Ureter (tissue), 1 donor: ENCODE measurements around the gene CPHXL. TPM values are rescaled to one million over a fixed set of nuclear protein-coding genes. Genes with fewer than 3 reads are reported as not detected.

Experiments
- DNase-seq: peaks from one replicate; pipeline ENCODE4 v3.0.0-alpha.2; 2020; ENCODE audit warnings: low spot score
- total RNA-seq: library from RNA; stranded (reverse); gene quantifications from one replicate; pipeline ENCODE4 v1.2.4, GENCODE V29; 2023
- donor health status: DM: yes; HTN: yes; CAD: no.

CPHXL gene
- total RNA-seq, 1 donor from 2014 or later: not detected

DNA sequence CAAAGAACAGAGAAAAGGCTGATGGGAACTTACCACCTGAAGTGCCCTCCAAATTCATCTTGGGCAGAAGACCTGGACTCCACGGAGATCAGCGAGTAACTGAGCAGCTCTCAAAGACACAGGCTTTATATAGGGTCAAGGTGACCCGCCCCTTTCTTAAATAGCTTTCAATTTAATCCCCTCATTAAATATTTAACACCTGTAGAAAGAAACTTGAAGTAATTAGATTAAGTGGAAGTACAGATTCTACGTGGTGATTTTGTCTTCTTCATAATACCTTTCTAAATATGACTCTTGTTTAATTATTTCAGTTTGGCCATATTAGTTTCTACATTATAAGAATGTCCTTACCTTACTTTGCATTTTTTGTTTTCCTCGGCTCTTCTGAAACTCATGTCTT, 24.9 kb downstream of the CPHXL start, which contains the start of gene DUXB:
TSS of gene DUXB (minus strand) at position 101 of the 400 bp plus-strand sequence. CDS start at position 58, 43 bp downstream.
- DNase-seq: no peak

DNA sequence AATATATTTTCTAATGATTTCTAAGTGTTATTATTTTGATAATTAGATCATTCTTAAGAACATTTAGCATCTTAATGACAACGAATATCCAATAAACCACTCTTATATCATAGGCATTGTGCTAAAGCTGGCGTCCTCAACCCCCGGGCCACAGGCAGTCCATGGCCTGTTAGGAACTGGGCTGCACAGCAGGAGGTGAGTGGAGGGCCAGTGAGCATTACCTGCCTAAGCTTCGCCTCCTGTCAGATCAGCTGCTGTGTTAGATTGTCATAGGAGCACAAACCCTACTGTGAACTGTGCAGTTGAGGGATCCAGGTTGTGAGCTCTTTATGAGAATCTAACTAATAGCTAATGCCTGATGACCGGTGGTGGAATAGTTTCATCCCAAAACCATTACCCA, 28.7 kb downstream of the CPHXL start:
- DNase-seq: no peak

DNA sequence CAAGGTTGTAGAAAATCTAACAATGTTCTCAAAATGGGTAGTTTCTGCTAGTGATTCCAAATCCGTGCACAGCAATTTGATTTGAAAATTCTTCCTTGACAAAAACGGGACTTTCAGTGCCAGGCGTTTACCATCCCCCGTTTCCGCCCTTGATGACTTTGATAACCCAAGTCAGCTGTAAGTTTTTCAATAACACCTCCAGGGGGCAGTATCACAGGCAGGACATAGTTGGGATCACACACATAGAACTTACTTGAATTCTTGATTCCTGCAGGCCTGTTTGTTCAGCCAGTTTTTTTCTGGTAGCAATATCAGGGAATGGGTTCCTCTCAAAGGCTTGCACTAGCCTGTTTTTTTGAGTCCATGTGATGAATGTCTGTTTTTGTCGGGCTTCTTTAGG, 30.6 kb downstream of the CPHXL start:
- no peak for DNase-seq

DNA sequence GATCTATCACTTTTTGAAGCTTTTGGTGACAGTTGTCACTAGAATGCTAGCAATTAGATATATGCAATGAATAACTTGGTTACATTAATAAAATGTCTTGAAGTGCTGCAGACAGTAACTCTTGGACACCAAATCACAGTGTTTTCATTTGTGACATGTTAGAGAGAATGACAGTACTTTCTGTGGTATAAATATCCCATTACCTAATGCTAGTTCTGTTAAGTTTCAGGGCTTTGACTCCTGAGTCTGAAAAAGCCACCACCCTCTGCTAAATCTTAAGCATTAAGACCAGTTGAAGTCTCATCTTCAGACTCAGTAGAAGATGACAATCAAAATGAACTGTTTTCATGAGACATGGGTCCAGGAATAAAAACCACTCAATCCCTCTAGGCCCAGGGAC, 38.9 kb downstream of the CPHXL start:
- no peak for DNase-seq

DNA sequence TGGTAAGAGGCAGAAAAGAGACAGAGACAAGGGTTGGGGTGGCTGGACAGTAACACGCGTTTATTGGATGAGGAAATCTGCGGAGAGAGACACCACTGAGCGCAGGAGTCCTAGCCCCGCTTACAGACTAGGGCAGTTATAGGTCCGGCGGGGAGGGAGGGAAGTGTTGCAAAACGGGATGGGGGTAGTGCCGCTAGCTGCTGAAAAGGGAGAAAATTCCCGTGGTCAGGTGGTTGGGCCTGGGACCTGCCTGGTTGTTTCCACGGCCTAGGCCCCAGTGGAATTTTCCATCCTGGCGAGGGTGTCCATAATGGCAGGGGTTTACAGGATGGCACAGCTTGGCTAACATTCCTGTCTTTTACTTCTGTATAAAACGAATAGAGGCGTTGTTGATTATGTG, 44.0 kb downstream of the CPHXL start:
- DNase-seq: no peak

DNA sequence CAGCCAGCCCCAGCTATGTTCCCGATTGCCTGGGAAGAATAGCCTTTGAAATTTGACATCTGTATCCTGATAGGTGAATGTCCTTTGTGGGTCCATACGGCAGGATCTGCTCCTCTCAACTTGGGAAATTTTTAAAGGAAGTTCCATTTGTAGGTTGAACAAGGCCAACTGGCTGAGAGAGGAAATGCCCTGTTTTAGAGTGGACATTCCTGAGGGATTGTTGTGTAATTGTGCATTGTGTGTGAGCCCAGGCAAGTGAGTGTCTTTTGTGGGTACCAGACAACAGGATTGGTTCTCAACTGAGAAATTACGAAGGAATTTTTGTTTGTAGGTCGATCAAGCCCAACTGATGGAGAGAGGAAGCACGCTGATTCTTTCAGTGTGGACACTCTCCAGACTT, 46.9 kb downstream of the CPHXL start:
- DNase-seq: no peak

DNA sequence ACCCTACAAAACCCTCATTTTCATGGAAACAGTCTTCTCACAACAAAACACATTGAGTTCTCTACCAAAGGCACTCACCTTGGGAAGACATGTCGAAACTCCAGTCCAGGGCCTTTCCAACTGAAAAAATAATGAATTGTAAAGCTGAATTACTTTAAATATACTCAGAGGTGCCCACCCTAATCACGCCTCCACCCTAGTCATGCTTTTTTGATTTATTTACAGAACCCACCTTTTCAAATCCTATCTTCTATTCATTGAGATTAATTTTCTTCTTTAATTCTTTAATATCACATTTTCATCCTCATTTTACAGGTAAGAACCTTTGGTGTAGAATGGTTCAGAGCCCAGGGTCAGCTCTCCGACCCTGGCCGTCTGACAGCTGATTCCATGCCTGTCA, 49.4 kb downstream of the CPHXL start, which contains the start of gene CPHXL2:
TSS of gene CPHXL2 (minus strand) at position 101 of the 400 bp plus-strand sequence. CDS start at position 91, 10 bp downstream.
- DNase-seq: no peak

DNA sequence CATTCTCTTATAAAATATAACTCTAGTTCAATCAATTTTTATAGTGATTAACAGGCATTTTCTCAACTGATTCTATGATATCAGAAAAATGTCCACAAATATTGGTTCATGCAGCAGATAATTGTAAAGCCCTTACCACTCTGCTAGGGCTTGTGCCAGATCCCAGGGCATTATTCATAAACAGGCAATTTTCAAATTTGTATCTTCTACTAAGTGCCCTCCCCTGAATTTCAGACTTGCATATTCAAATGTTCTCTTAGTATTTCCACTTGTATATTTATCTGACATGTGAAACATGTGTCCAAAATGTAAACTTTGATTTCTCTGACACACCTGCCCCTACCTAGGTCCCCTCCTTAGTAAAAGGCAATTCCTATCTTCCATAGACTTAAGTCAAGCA, 58.8 kb downstream of the CPHXL start:
- no peak for DNase-seq

Other genes starting within 250 kb of the CPHXL start
- 3.2 TPM for gene CHST6, start 231.0 kb downstream of the CPHXL start, total RNA-seq
- 0.26 TPM for gene CHST5, start 190.4 kb downstream of the CPHXL start, total RNA-seq
- 18.3 TPM for gene TMEM231, start 170.2 kb downstream of the CPHXL start, total RNA-seq
- gene GABARAPL2, start 160.1 kb downstream of the CPHXL start, total RNA-seq: 77.4 TPM
- gene ADAT1, start 103.2 kb downstream of the CPHXL start, total RNA-seq: 87.1 TPM
- gene KARS1, start 78.8 kb downstream of the CPHXL start, total RNA-seq: 129 TPM
- gene TERF2IP, start 78.7 kb downstream of the CPHXL start, total RNA-seq: 47.1 TPM
- not detected for gene CPHXL2, start 49.5 kb downstream of the CPHXL start, total RNA-seq
- not detected for gene DUXB, start 25.0 kb downstream of the CPHXL start, total RNA-seq